Adrenal gland (tissue), 12 donors: ENCODE measurements around the gene NUAK1. TPM values are rescaled to one million over a fixed set of nuclear protein-coding genes. Genes with fewer than 3 reads are reported as not detected.

Source experiments
- DNase-seq, 7 donors: peaks; one replicate each; pipeline ENCODE4 v3.0.0-alpha.2; 2019 to 2020
- H3K27ac ChIP-seq, 5 donors: fragments of 200-600 bp; sonication (generic) in 4 of 5; 1 replicate in 3 of 5; 2 replicates in 2 of 5; pipeline versions ENCODE4 v1.5.1 to v1.8.0; 2016 to 2020; ENCODE audit warnings: mild to moderate bottlenecking in 1 of 5
- H3K27me3 ChIP-seq: fragments of 200-600 bp; 2 replicates; pipeline ENCODE4 v1.8.0; 2021
- H3K36me3 ChIP-seq, 2 donors: fragments of 200-600 bp; replicated peaks in 1 of 2; 1 replicate in 1 of 2; 2 replicates in 1 of 2; pipeline versions ENCODE4 v1.5.1 to v1.8.0; 2018 to 2022
- H3K4me1 ChIP-seq, 2 donors: fragments of 200-600 bp; replicated peaks in 1 of 2; 1 replicate in 1 of 2; 2 replicates in 1 of 2; pipeline versions ENCODE4 v1.5.1 to v1.8.0; 2018 to 2021
- H3K4me3 ChIP-seq, 4 donors: fragments of 200-600 bp; sonication (generic) in 3 of 4; one replicate each; pipeline ENCODE4 v1.5.1; 2016 to 2018
- H3K9me3 ChIP-seq, 3 donors: fragments of 200-600 bp; sonication (generic) in 1 of 3; replicated peaks in 1 of 3; 1 replicate in 2 of 3; 2 replicates in 1 of 3; pipeline versions ENCODE4 v1.5.1 to v1.8.0; 2016 to 2021
- POLR2A ChIP-seq, 2 donors: fragments of 450-650 bp; IDR thresholded peaks; one replicate each; pipeline ENCODE4 v1.6.1; 2017; ENCODE audit warnings: antibody characterized with exemption in 2 of 2, mild to moderate bottlenecking in 2 of 2, moderate library complexity in 1 of 2
- WGBS, 4 donors: extraction: QIAGEN DNeasy Blood & Tissue Kit in 2 of 4; methylation state at CpG; one replicate each; pipeline versions ENCODE4 v1.1.5 to v1.1.7; 2013 to 2017; 5-methylcytosine and 5-hydroxymethylcytosine counted together
- intact Hi-C, 2 donors: fragments of 100-400 bp; cut with DNase I; formaldehyde crosslinking; loops; one replicate each; pipeline versions ENCODE4 v1.14.1 to v1.15.0; 2022 to 2023
- polyA plus RNA-seq, 3 donors: library from polyadenylated mRNA; stranded (reverse); fragments of 200-250 nt in 2 of 3; fragments of 350-450 nt in 1 of 3; fragmentation: Illumina TruSeq in 1 of 3; extraction: RNeasy Lipid Tissue Mini Kit (QIAGEN cat#74804) in 1 of 3; gene quantifications; one replicate each; pipeline ENCODE4 v1.2.3, GENCODE V29; 2013 to 2014
- total RNA-seq, 9 donors: library from RNA; depleted of rRNA in 4 of 9; stranded (reverse); fragments of >200 nt in 4 of 9; fragments of 120-200 nt in 1 of 9; fragmentation: NEBNext Ultra II Directional in 1 of 9; extraction: Animal tissue kit (Norgen Biotek cat#: 25700) in 1 of 9; gene quantifications; one replicate each; pipeline versions ENCODE4 v1.1.0 to v1.2.4, GENCODE V29; 2013 to 2023
- TF ChIP-seq, protein P1 (sequence below), 6 experiments: fragments of 450-650 bp in 4 of 6; fragments of 200-600 bp in 2 of 6; sonication (generic) in 1 of 6; IDR thresholded peaks; 1 replicate in 5 of 6; 2 replicates in 1 of 6; pipeline versions ENCODE4 v1.5.1 to v1.8.0; 2016 to 2021; ENCODE audit warnings: antibody characterized with exemption in 6 of 6, mild to moderate bottlenecking in 2 of 6, moderate library complexity in 1 of 6
- donor health status: healthy with polysubstance abuse.
- donor health status: Bipolar disorder and iron deficiency.
- donor health status: DM: yes; HTN: yes; CAD: no.
- donor health status: DM: no; HTN: no; CAD: no.
- donor health status: DM: no; HTN: no; CAD: no.
- donor health status: DM: yes; HTN: yes; CAD: no.

The NUAK1 gene
- total and polyA plus RNA-seq, 12 donors: 2.4 to 15.1 (median 8.4) TPM

DNA sequence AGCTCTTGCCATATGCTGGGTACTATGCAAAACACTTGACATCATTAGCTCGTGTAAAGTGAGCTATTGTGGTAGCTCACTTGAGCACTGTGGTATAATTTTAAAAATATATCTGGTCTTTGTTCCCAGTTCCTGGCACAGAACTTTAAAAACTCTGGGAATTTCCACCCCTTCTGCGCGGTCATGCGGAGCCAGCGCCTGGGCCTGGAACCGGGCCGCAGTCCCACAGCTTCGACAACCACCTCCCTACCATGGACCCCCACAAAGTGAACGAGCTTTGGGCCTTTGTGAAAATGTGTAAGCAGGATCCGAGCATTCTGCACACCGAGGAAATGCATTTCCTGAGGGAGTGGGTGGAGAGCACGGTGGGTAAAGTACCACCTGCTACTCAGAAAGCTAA, 123.1 kb downstream of the NUAK1 start:
- H3K36me3 ChIP-seq: no peaks in the 10 kb centered on the region
- no peaks in the 10 kb centered on the region for H3K9me3 ChIP-seq
- no peak overlapping the region for H3K4me3 ChIP-seq
- intact Hi-C loops: no loop called here
- no peak overlapping the region for H3K27ac ChIP-seq
- TF ChIP-seq POLR2A (IDR thresholded peaks at IDR 0.05): no peak
- TF ChIP-seq, protein P1, sequence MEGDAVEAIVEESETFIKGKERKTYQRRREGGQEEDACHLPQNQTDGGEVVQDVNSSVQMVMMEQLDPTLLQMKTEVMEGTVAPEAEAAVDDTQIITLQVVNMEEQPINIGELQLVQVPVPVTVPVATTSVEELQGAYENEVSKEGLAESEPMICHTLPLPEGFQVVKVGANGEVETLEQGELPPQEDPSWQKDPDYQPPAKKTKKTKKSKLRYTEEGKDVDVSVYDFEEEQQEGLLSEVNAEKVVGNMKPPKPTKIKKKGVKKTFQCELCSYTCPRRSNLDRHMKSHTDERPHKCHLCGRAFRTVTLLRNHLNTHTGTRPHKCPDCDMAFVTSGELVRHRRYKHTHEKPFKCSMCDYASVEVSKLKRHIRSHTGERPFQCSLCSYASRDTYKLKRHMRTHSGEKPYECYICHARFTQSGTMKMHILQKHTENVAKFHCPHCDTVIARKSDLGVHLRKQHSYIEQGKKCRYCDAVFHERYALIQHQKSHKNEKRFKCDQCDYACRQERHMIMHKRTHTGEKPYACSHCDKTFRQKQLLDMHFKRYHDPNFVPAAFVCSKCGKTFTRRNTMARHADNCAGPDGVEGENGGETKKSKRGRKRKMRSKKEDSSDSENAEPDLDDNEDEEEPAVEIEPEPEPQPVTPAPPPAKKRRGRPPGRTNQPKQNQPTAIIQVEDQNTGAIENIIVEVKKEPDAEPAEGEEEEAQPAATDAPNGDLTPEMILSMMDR (IDR thresholded peaks at IDR 0.05): no peak
- H3K27me3 ChIP-seq: peaks cover 3% of the 10 kb centered on the region
- no peaks in the 10 kb centered on the region for H3K4me1 ChIP-seq
- 86 to 93% (median 93%) methylated on average over 12 of the region's 12 CpGs for WGBS, 4 donors
- no peak for DNase-seq

DNA sequence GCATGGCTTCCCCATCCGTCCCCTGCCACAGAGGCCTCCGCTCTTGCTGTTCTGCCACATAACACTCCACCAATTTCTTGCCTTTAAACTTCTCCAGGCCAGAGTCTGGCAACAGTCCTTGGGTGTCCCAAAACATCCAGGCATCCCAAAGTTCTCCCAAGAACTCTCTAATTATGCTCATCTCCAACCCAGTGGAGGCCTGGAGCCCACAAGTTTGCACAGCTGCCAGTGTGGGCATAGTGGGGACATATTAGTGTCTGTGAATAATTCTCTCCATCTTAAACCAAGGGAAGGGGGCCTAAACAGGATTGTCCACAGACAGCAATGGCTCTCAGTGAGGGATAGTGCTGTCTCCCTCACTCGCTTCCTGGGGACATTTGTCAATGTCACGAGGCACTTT, 124.8 kb downstream of the NUAK1 start:
- Histone ChIP-seq H3K4me1 (no peaks in the 10 kb centered on the region), H3K27me3 (no peaks in the 10 kb centered on the region), H3K9me3 (no peaks in the 10 kb centered on the region), H3K27ac (no peak overlapping the region), H3K36me3 (no peaks in the 10 kb centered on the region), H3K4me3 (no peak overlapping the region)
- TF ChIP-seq, protein P1 (IDR thresholded peaks at IDR 0.05): no peak
- TF ChIP-seq POLR2A (IDR thresholded peaks at IDR 0.05): no peak
- intact Hi-C loops: no loop called here
- 75 to 92% (median 92%) methylated on average over 3 to 4 of the region's 4 CpGs for WGBS, 4 donors
- no peak for DNase-seq

Other genes starting within 250 kb of the NUAK1 start
- gene CKAP4, start 109.1 kb upstream of the NUAK1 start, total RNA-seq: 100 to 1,000 TPM in 1 of 9 donors, 10 to 100 TPM in 8; 32.3 to 101 (median 91.1) TPM
- gene CKAP4, start 109.1 kb upstream of the NUAK1 start, polyA plus RNA-seq: 100 to 1,000 TPM in 1 of 3 donors, 10 to 100 TPM in 2; 11.0 to 101 (median 17.6) TPM
- gene TCP11L2, start 163.8 kb upstream of the NUAK1 start, total RNA-seq: 10 to 100 TPM; 13.1 to 70.4 (median 38.9) TPM
- 1 to 10 TPM; 2.3 to 10.0 (median 5.8) TPM for gene TCP11L2, start 163.8 kb upstream of the NUAK1 start, polyA plus RNA-seq
- 10 to 100 TPM in 8 of 9 donors, 1 to 10 TPM in 1; 9.8 to 22.4 (median 14.1) TPM for gene POLR3B, start 218.8 kb upstream of the NUAK1 start, total RNA-seq
- gene POLR3B, start 218.8 kb upstream of the NUAK1 start, polyA plus RNA-seq: 10 to 100 TPM in 1 of 3 donors, 1 to 10 TPM in 2; 2.6 to 33.8 (median 2.7) TPM